Dermis microvascular lymphatic vessel endothelial cell (primary cell): Measurements from ENCODE around the gene CDK3. TPM values are rescaled to one million over a fixed set of nuclear protein-coding genes. Genes with fewer than 3 reads are reported as not detected.
A peak's percentile ranks its signal among the peaks of the same experiment; 100 is the strongest.
"Not testable (repeated sequence)": the region's sequence is repeated elsewhere in the genome, so short reads cannot be mapped to it uniquely, and the experiment has no call there.

Experiments
- DNase-seq, 2 donors: peaks; one replicate each; pipeline versions ENCODE4 v3.0.0 to v3.0.0-alpha.2; 2010; ENCODE audit warnings: low read depth in 2 of 2
- total RNA-seq: library from RNA; depleted of rRNA; stranded (reverse); fragments of >200 nt; gene quantifications from 2 replicates; pipeline ENCODE4 v1.2.1, GENCODE V29; 2014

Gene CDK3
- total RNA-seq, 1 donor from 2014 or later: 0.13 TPM

DNA sequence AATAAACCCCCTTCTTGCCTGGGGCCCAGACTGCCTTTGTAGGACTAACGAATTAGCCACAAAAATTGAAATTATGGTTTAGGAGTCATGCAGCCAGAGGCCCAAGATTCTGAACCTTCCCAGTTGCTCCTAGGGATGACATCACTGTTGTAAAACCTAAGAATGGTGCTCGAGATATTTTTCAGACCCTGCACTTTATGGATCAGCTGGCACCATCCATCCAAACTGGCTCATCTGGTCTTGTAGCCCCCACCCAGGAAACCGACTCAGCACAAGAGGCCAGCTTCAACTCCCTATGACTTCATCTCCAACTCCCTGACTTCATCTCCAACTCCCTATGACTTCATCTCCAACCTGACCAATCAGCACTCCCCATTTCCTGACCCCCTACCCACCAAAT is 37.4 kb downstream of the CDK3 start:
- no peak for DNase-seq

DNA sequence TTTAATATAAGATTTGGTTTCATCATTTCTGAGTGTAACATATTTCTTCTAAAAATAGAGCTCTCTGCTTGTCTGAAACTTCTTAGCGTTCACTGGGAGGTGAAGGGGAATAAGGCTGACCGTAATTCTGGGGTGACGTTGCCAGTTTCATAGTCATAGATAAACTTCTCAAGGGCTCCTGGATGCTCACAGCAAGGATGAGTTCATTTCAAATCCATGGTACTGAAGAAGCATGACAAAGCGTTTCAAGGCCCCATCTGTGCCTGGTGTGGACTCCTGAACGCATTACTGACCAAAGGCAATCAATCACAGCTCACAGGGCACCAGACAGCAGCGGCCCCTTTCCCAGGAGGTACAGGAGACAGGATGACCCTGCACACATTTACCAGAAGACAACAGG is 38.5 kb downstream of the CDK3 start:
- no peak for DNase-seq

GRCh38 chr17:76040376-76040775 is 39.7 kb downstream of the CDK3 start:
- no peak for DNase-seq

DNA sequence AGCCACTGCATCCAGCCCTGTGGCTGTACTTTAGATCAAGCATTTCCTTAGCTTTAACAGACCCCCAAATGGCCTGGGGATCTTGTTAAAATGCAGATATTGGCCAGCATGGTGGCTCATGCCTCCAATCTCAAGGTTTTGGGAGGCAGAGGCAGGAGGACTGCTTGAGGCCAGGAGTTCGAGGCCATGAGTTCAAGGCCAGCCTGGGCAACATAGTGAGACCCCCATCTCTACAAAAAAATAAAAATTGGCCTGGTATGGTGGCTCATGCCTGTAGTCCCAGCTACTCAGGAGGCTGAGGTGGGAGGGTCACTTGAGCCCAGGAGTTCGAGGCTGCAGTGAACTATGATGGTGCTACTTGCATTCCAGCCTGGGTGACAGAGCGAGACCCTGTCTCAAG is 42.2 kb downstream of the CDK3 start:
- not testable (repeated sequence) for DNase-seq

DNA sequence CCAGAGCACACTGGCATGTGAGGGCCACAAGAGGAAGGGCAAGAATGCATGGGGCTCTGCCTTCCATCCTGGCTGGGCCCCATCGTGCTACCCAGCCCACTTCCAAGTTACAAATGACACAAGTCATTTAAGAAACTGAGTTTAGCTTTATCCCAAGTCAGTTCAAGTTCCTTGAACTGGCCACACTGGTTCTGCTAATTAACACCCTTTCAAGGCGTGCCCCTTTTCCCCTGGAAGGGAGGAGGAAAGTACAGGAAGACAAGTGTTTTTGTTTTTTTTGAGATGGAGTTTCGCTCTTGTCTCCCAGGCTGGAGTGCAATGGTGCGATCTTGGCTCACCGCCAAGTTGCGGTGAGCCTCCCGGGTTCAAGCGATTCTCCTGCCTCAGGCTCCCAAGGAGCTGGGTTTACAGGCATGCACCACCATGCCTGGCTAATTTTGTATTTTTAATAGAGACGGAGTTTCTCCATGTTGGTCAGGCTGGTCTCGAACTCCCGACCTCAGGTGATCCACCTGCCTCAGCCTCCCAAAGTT is 43.9 kb downstream of the CDK3 start:
- DNase-seq: not testable (repeated sequence)

- no peak for DNase-seq
Observed at GRCh38 chr17:76046064-76046463, 45.4 kb downstream of the CDK3 start.

- no peak for DNase-seq
Observed at GRCh38 chr17:76048025-76048605, 47.5 kb downstream of the CDK3 start.

GRCh38 chr17:76048711-76049110 is 48.1 kb downstream of the CDK3 start:
- DNase-seq: no peak

DNA sequence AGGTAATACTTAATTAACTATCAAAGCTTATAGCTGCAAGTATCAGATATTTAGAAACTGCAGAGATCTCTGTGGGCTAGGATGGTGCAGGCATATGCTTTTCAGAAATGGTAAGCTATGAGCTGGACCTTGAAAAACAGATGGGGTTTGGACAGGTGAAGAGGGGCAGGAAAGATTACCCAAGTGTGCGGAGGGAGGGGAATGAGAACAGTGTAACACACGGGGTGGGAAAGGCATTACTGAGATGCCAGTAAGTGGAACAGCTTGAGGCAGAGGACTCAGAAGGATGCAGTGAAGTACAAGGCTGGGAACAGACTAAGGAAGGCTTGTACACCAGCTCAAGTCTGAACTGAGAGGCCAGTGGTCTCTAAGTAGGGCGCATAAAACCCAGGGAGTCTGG is 48.6 kb downstream of the CDK3 start:
- DNase-seq: no peak

DNA sequence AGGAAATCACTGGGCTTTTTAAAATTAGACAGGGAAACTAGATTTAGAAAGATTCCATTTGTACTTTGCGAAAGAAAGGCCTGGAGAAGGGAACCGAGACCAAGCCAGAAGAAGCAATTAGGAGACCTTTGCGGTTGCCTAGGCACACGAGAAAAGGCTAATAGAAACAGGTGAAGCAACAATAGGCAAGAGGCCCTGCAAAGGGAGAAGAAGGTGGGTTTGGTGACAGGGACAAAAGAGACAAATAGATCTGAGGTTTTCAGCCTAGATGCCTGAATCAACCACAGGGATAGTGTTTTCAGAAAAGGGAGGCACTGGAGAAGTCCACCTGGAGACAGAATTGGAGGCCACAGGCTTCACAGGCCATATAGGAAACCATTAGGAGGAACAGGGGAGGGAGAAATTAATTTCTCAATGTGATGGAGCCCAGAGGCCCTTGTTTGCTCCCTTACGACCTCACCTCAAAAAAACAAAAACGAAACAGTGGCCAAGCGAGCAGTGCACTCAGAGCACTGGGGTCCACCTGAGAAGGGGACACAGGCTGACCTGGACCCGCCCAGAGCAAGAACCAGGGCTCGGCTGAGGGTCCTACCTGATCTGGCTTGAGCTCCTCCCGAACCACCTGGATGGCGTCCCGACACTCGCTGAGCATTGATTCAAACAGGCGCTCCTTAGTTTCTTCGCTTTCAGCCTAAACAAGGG is 49.3 kb downstream of the CDK3 start:
- DNase-seq: no peak

DNA sequence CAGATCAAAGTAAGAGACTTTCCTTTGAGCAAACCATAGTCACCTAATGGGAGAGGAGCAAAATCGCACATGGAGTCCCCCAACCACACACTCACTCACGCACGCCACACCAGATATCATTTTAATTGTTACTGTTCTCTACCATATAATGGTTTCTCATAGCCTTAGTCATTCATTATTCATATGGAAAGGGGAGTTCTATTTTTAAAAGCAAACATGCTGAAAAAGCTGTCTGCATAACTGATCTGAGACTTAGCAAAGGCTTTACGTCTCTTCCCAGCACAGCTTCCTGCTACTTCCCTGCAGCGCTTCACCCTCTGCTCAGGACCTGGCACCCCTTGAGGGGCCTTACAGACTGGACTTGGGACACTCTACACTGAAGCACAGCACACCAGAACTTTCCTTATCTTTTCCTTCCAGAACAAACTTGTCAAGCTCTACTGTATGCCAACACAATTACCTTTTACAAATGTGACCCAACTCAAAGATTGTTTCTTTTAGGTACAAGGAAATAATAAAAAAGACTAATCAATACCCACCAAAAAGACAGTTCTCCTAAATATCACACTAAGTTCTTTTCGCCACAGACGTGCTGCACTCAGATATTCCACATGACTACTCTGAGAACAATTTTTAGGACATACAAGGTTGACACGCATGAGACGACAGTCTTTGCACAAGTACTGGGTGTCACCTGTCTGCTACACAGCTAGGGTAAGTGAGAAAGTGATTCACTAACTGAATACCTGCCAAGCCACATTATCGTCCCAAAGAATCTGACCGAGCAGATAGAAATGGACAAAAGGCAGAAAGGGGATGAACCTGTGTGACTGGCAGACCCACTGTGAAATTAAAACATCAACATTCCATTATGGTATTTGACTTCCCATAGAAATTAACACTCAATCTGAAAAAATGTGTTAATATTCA is 50.1 kb downstream of the CDK3 start:
- DNase-seq: no peak

GRCh38 chr17:76051561-76051960 is 50.9 kb downstream of the CDK3 start:
- DNase-seq: no peak

DNA sequence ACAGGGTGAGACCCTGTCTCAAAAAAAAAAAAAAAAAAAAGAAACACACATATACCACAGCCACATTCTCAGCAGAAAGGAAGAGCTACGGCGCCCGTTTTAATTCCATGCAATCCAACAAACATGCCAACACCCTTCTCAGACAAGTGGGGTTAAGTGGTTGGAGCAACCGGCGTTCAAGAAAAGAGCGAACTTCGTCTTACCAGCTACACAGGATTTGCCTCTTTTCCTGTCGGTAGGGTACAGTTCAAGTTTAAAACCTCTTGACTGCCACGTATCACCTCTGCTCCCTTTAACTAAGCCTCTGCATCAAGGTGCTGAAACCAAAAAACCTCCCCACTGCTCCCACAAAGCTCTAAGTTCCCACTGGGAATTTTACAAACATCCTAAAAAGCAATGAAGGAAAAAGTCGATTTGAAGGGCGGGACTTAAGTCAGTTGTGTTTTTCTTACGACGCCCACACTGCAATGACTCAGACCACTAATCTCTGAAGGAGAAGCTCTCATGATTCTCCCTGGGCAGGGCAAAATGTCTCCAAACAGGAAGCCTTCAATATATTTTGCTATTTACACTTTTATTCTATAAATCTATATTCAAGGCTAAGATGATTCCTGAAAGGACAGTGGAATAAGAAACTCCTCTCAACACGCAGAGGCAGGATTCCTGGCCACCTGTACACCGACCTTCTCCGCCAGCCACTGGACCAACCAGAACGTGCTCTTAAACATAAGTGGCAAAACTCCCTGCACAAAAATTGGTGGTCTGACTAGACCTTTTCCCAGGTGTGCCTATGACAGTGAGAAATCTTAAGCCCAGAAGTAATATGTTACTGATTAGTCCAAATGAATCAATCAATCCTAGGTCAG is 52.8 kb downstream of the CDK3 start:
- peak in 1 of 2 donors; percentile 61 for DNase-seq

- no peak for DNase-seq
Observed at GRCh38 chr17:76054112-76054476, 53.4 kb downstream of the CDK3 start.

Other genes starting within 250 kb of the CDK3 start
- gene GALK1, start 235.7 kb upstream of the CDK3 start, total RNA-seq: 85.7 and 96.2 TPM in 2 replicates
- 6.3 and 13.1 TPM in 2 replicates for gene UNK, start 216.0 kb upstream of the CDK3 start, total RNA-seq
- 2.8 and 2.9 TPM in 2 replicates for gene UNC13D, start 156.5 kb upstream of the CDK3 start, total RNA-seq
- gene WBP2, start 145.5 kb upstream of the CDK3 start, total RNA-seq: 22.3 and 33.9 TPM in 2 replicates
- 58.4 and 74.0 TPM in 2 replicates for gene TRIM47, start 122.3 kb upstream of the CDK3 start, total RNA-seq
- 23.0 and 31.9 TPM in 2 replicates for gene TRIM65, start 103.9 kb upstream of the CDK3 start, total RNA-seq
- gene MRPL38, start 96.0 kb upstream of the CDK3 start, total RNA-seq: 25.0 and 35.4 TPM in 2 replicates
- gene FBF1, start 59.8 kb upstream of the CDK3 start, total RNA-seq: 3.5 and 3.9 TPM in 2 replicates
- gene ACOX1, start 21.7 kb upstream of the CDK3 start, total RNA-seq: 39.3 and 51.2 TPM in 2 replicates
- gene TEN1, start 21.6 kb upstream of the CDK3 start, total RNA-seq: 20.7 and 31.5 TPM in 2 replicates
- gene EVPL, start 26.5 kb downstream of the CDK3 start, total RNA-seq: under 0.01 TPM in 1 of 2 replicates, not detected in the other
- gene SRP68, start 71.7 kb downstream of the CDK3 start, total RNA-seq: 22.6 and 28.7 TPM in 2 replicates
- gene GALR2, start 73.9 kb downstream of the CDK3 start, total RNA-seq: under 0.01 TPM in 2 replicates
- not detected in 2 replicates for gene ZACN, start 78.3 kb downstream of the CDK3 start, total RNA-seq
- 58.8 and 89.9 TPM in 2 replicates for gene EXOC7, start 102.9 kb downstream of the CDK3 start, total RNA-seq
- not detected in 2 replicates for gene FOXJ1, start 140.4 kb downstream of the CDK3 start, total RNA-seq
- 0.26 and 0.63 TPM in 2 replicates for gene RNF157, start 239.6 kb downstream of the CDK3 start, total RNA-seq